Panc1 (cell line): ENCODE data around the gene SRSF1. TPM values are rescaled to one million over a fixed set of nuclear protein-coding genes. Genes with fewer than 3 reads are reported as not detected.
A peak's percentile ranks its signal among the peaks of the same experiment; 100 is the strongest.
"Not testable (repeated sequence)": the region's sequence is repeated elsewhere in the genome, so short reads cannot be mapped to it uniquely, and the experiment has no call there.

ENCODE experiments used
- ATAC-seq: fragments of 200-7000 bp; cut with Tn5 transposase; 2 replicates; pipeline ENCODE4 v1.9.1; 2020; ENCODE audit warnings: mild to moderate bottlenecking, moderate library complexity
- BruUV-seq: library from RNA; stranded (reverse); fragments of 400-500 nt; replicated peaks from 2 replicates; lab custom pipeline; 2021; lab: Mats Ljungman, UMichigan
- CTCF ChIA-PET: fragments of 300-600 bp; sonication (Branson Sonifier 250); formaldehyde crosslinking; loops from one replicate; lab custom pipeline; 2022; ENCODE audit warnings: antibody characterized with exemption; lab: Charles Lee
- POLR2A ChIA-PET: fragments of 300-600 bp; sonication (Branson Sonifier 250); formaldehyde crosslinking; loops from one replicate; lab custom pipeline; 2022; ENCODE audit warnings: antibody characterized with exemption; lab: Charles Lee
- DNase-seq: peaks from one replicate; pipeline ENCODE4 v3.0.0-alpha.2; 2010; ENCODE audit warnings: low read depth, low spot score
- H3K27ac ChIP-seq: 2 replicates; pipeline ENCODE4 v1.5.1; 2011; ENCODE audit warnings: mild to moderate bottlenecking, low read length, inconsistent platforms
- H3K27me3 ChIP-seq: fragments of 200-500 bp; sonication (Bioruptor generic); 2 replicates; pipeline ENCODE4 v1.6.0; 2014; ENCODE audit warnings: low read length, inconsistent platforms; ENCODE audit not compliant: control insufficient read depth, insufficient read depth
- H3K36me3 ChIP-seq: fragments of 200-500 bp; sonication (Bioruptor generic); 2 replicates; pipeline ENCODE4 v1.5.1; 2014; ENCODE audit warnings: inconsistent platforms, mild to moderate bottlenecking, low read length, moderate library complexity; ENCODE audit not compliant: control insufficient read depth, insufficient read depth
- H3K4me1 ChIP-seq: 2 replicates; pipeline ENCODE4 v1.5.1; 2011; ENCODE audit warnings: inconsistent platforms, mild to moderate bottlenecking, low read length, moderate library complexity; ENCODE audit not compliant: control insufficient read depth, insufficient read depth
- H3K4me3 ChIP-seq, 2 experiments: 2 replicates each; pipeline ENCODE4 v1.5.1; 2011 to 2012; ENCODE audit warnings: low read depth in 2 of 2, low read length in 2 of 2, mild to moderate bottlenecking in 2 of 2, inconsistent platforms in 1 of 2, moderate library complexity in 1 of 2
- H3K9me3 ChIP-seq: fragments of 200-500 bp; sonication (Bioruptor generic); 2 replicates; pipeline ENCODE4 v1.5.1; 2014; ENCODE audit warnings: low read depth, mild to moderate bottlenecking, inconsistent platforms, low read length, moderate library complexity; ENCODE audit not compliant: control insufficient read depth, insufficient read depth
- CTCF ChIP-seq: fragments of 450-650 bp; IDR thresholded peaks from 2 replicates; pipeline ENCODE4 v1.5.1; 2017; ENCODE audit warnings: mild to moderate bottlenecking
- POLR2AphosphoS5 ChIP-seq: IDR thresholded peaks from 2 replicates; pipeline ENCODE4 v1.6.1; 2012; ENCODE audit warnings: mild to moderate bottlenecking, low read depth, low read length, moderate library complexity
- REST ChIP-seq, 2 experiments: IDR thresholded peaks; 2 replicates each; pipeline ENCODE4 v1.6.1; 2011 to 2012; ENCODE audit warnings: low read depth in 2 of 2, control low read depth in 1 of 2, low read length in 1 of 2, mild to moderate bottlenecking in 1 of 2, moderate library complexity in 1 of 2; ENCODE audit not compliant: insufficient read depth in 1 of 2
- SIN3A ChIP-seq: IDR thresholded peaks from 2 replicates; pipeline ENCODE4 v1.6.1; 2012; ENCODE audit warnings: low read depth, mild to moderate bottlenecking, low read length, moderate library complexity, borderline replicate concordance; ENCODE audit not compliant: insufficient read depth
- TCF7L2 ChIP-seq: IDR thresholded peaks from 2 replicates; pipeline ENCODE4 v1.6.1; 2011; ENCODE audit warnings: mild to moderate bottlenecking, low read depth, low read length, inconsistent platforms
- in situ Hi-C: cut with HindIII; loops from 2 replicates; pipeline ENCODE4 v1.10.0; 2016; ENCODE audit warnings: low sequenced_read_pairs, low pct_unique_long_range_greater_than_20kb
- intact Hi-C: fragments of 100-400 bp; cut with micrococcal nuclease; formaldehyde crosslinking; loops from one replicate; pipeline ENCODE4 v1.10.0; 2022; ENCODE audit not compliant: unreplicated experiment
- total RNA-seq: library from RNA; stranded (reverse); gene quantifications from one replicate; pipeline ENCODE4 v1.2.1, GENCODE V29; 2021; ENCODE audit not compliant: unreplicated experiment

The SRSF1 gene
- total RNA-seq, 1 experiment from 2014 or later: 362 TPM

DNA sequence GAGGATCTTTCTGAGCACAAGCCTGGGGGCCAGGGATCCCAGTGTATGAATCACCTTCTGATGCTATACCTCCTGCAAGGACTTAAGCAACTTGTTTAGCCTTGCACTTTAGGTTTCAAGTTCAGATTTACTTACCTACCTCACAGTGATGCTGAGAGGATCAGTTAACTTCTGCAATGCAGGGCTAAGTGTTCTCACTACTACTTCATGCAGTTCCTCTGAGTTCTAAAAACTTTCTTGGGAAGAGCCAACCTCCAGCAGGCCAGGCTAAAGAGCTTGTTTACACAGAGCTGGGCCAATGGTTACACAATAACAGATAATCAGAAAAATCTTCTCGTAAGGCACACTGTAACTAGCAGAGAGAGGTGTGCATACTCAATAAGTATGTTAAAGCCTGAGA, 32.0 kb downstream of the SRSF1 start:
- Histone ChIP-seq H3K27me3 (no peaks in the 10 kb centered on the region), H3K9me3 (no peaks in the 10 kb centered on the region), H3K36me3 (peaks cover 32% of the 10 kb centered on the region), H3K4me1 (no peaks in the 10 kb centered on the region), H3K27ac (no peak overlapping the region), H3K4me3 (no peak overlapping the region)
- intact Hi-C loops: no loop called here
- BruUV-seq: no TSS peak
- POLR2A ChIA-PET: no interaction called here
- CTCF ChIA-PET: no interaction called here
- DNase-seq (no peak), ATAC-seq (no peak)
- no peak for TF ChIP-seq REST (IDR thresholded peaks at IDR 0.05; ENCODE audit: insufficient read depth in 1 of 2, low read depth in 2 of 2, low read length in 1 of 2)
- no peak for TF ChIP-seq TCF7L2
- TF ChIP-seq POLR2AphosphoS5: no peak
- no peak for TF ChIP-seq CTCF
- TF ChIP-seq SIN3A: no peak
- in situ Hi-C loops: no loop called here

GRCh38 chr17:57974053-57974824, 32.8 kb downstream of the SRSF1 start:
- H3K9me3 ChIP-seq, H3K4me1 ChIP-seq, DNase-seq, CTCF ChIA-PET, H3K4me3 ChIP-seq, in situ Hi-C loops, H3K27ac ChIP-seq, intact Hi-C loops, H3K27me3 ChIP-seq: not testable (repeated sequence)
- POLR2A ChIA-PET: interaction anchor here (0.6 kb wide), 1 partner anchor 16 kb away, joined by 11 read pairs; no protein-coding TSS in a partner anchor
- 0 out of 2 replicates have a peak, but pooled peaks have one; percentile 7 for ATAC-seq
- BruUV-seq: TSS peak; percentile 46
- peaks cover 27% of the 10 kb centered on the region for H3K36me3 ChIP-seq

GRCh38 chr17:57972151-57972550, 34.9 kb downstream of the SRSF1 start:
- intact Hi-C loops (no loop called here), in situ Hi-C loops (no loop called here)
- Histone ChIP-seq H3K9me3 (no peaks in the 10 kb centered on the region), H3K36me3 (peaks cover 18% of the 10 kb centered on the region), H3K4me3 (no peak overlapping the region), H3K27me3 (no peaks in the 10 kb centered on the region), H3K4me1 (no peaks in the 10 kb centered on the region), H3K27ac (no peak overlapping the region)
- CTCF ChIA-PET: no interaction called here
- POLR2A ChIA-PET: no interaction called here
- ATAC-seq: no peak
- TF ChIP-seq REST (IDR thresholded peaks at IDR 0.05; ENCODE audit: insufficient read depth in 1 of 2, low read depth in 2 of 2, low read length in 1 of 2) (no peak), POLR2AphosphoS5 (no peak), CTCF (no peak), TCF7L2 (no peak), SIN3A (no peak)
- BruUV-seq: no TSS peak
- DNase-seq: no peak
